Activated naive CD4-positive, alpha-beta T cell treated with anti-CD3 and anti-CD28 coated beads, Interleukin-2, amount 50 U/mL, for 24 hours (primary cell): Measurements from ENCODE around the gene TRAF2.
A peak's percentile ranks its signal among the peaks of the same experiment; 100 is the strongest.

ENCODE experiments used
- H3K27ac Mint-ChIP-seq: one replicate; pipeline ENCODE4 v1.8.0; 2021; ENCODE audit warnings: mild to moderate bottlenecking, mixed read lengths
- H3K27me3 Mint-ChIP-seq: one replicate; pipeline ENCODE4 v1.8.0; 2021; ENCODE audit warnings: mixed read lengths
- H3K36me3 Mint-ChIP-seq: one replicate; pipeline ENCODE4 v1.8.0; 2021; ENCODE audit warnings: mixed read lengths
- H3K4me1 Mint-ChIP-seq: one replicate; pipeline ENCODE4 v1.8.0; 2021; ENCODE audit warnings: mixed read lengths
- H3K4me3 Mint-ChIP-seq: one replicate; pipeline ENCODE4 v1.8.0; 2021; ENCODE audit warnings: mild to moderate bottlenecking, mixed read lengths
- H3K9me3 Mint-ChIP-seq: one replicate; pipeline ENCODE4 v1.8.0; 2021; ENCODE audit warnings: mixed read lengths

The TRAF2 gene

DNA sequence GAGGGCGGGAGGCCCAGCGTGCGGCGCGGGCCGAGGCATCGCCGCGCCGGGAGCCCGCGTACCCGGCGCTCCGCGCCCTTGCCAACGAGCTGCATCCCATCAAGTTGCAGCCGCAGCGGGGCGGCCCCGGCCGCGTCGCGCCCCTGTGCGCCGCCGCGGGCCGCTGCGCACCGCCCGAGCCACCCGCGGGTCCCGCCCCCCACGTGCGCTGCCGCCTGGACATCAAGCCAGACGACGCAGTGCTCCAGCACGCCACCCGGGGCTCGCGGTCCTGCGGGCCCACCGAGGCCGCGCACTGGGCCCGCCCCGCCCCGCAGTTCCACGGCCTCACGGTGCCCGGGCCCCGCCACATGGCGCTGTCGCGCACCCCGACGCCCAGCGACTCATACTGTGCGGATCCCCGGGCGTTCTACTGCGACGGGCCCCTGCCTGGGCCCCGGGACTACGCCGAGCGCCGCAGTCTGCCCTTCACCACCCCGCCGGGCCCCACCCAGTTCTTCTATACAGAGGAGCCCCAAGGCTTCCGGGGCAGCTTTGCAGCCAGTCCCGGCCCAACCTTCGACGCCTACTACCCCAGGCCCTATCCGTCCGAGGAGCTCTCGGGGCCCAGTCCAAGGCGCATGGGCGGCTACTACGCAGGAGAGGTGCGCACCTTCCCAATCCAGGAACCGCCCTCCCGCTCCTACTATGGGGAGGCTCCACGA lies 41.4 kb upstream of the TRAF2 start:
- H3K4me3 Mint-ChIP-seq = no peak overlapping the region
- H3K27ac Mint-ChIP-seq = peak overlapping the region; percentile 23

DNA sequence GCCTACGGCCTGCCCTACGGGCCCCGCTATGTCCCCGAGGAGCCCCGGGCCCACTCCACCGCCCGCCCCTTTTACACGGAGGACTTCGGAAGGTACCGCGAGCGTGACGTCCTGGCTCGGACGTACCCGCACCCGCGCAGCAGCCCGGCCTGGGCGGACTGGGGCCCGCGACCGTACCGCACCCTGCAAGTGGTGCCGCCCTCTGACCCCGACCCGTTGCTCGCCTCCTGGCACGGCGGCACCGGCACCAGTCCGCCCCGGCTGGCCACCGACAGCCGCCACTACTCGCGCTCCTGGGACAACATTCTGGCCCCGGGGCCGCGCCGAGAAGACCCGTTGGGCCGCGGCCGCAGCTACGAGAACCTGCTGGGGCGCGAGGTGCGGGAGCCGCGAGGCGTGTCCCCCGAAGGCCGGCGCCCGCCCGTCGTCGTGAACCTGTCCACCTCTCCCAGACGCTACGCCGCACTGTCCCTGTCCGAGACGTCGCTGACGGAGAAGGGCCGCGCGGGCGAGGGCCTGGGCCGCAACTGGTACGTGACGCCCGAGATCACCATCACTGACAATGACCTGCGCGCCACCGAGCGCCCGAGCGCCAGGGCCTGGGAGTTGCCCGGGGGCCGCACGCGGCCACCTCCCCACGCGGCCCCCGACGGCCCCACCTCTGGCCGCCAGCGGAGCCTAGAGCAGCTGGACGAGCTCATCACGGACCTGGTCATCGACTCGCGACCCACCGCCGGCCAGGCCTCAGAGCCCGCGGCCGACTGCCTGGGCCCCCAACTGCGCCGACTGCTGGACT lies 40.7 kb upstream of the TRAF2 start:
- peaks cover 3% of the 10 kb centered on the region for H3K27me3 Mint-ChIP-seq
- no peak overlapping the region for H3K4me3 Mint-ChIP-seq
- peaks cover 10% of the 10 kb centered on the region for H3K4me1 Mint-ChIP-seq
- H3K9me3 Mint-ChIP-seq = no peaks in the 10 kb centered on the region
- no peaks in the 10 kb centered on the region for H3K36me3 Mint-ChIP-seq
- peak overlapping the region; percentile 23 for H3K27ac Mint-ChIP-seq

More for the DNA sequence above, 41.4 kb upstream of the TRAF2 start:
- Mint-ChIP-seq H3K36me3 (peaks cover 2% of the 10 kb centered on the region), H3K9me3 (no peaks in the 10 kb centered on the region), H3K4me1 (peaks cover 13% of the 10 kb centered on the region), H3K27me3 (peaks cover 3% of the 10 kb centered on the region)

DNA sequence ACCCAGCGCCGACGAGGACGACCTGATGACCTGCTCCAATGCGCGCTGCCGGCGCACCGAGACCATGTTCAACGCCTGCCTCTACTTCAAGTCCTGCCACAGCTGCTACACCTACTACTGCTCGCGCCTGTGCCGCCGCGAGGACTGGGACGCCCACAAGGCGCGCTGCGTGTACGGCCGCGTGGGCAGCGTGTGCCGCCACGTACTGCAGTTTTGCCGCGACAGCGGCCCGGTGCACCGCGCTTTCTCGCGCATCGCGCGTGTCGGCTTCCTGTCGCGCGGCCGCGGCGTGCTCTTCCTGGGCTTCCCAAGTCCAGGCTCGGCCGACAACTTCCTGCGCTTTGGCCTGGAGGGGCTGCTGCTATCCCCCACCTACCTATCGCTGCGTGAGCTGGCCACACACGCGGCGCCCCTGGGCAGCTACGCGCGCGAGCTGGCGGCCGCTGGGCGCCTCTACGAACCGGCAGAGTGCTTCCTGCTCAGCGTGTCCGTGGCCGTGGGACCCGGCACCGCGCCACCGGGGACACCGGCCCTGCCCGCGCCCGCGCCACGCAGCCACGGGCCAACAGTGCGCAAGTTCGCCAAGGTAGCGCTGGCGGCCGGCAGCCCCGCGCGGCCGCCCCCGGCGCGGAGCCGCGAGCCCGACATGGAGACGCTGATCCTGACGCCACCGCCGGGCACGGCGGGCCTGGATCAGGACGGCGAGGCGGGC lies 39.8 kb upstream of the TRAF2 start:
- peak overlapping the region; percentile 30 for H3K27ac Mint-ChIP-seq
- peaks cover 3% of the 10 kb centered on the region for H3K27me3 Mint-ChIP-seq
- H3K4me3 Mint-ChIP-seq = no peak overlapping the region
- no peaks in the 10 kb centered on the region for H3K36me3 Mint-ChIP-seq
- no peaks in the 10 kb centered on the region for H3K9me3 Mint-ChIP-seq
- peaks cover 10% of the 10 kb centered on the region for H3K4me1 Mint-ChIP-seq

- H3K9me3 Mint-ChIP-seq = no peaks in the 10 kb centered on the region
- peaks cover 8% of the 10 kb centered on the region for H3K4me1 Mint-ChIP-seq
- H3K27ac Mint-ChIP-seq = peak overlapping the region; percentile 35
- H3K36me3 Mint-ChIP-seq = no peaks in the 10 kb centered on the region
- peak overlapping the region; percentile 90 for H3K4me3 Mint-ChIP-seq
- H3K27me3 Mint-ChIP-seq = peaks cover 3% of the 10 kb centered on the region
Observed at GRCh38 chr9:136847088-136847825, 39.1 kb upstream of the TRAF2 start.

DNA sequence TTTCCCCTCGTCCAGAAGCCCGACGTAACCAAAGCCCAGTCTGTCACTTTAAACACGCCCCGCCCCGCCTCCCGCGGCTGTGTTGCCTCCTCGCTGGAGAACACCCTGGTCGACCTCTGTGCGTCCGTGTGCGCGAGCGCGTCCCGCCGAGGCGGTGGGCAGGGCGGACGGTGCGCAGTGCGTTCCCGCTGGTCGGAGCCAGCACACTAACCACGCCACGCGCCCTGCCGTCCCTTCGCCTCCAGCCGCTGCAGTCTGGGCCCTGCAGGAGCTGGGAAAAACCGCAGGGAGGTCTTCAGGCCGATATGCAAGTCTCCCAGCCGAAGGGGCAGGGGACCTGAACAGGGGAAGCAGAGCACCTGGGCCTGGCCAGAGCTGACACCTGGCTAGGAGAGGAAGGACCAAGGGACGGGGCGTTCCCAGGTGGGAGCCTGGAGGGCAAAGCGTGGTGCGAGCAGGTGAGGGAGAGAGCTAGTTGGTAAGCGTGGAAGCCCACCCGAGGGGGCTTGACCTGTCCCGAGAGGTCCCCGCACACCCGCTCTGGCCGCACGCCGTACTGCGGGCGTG lies 38.4 kb upstream of the TRAF2 start:
- H3K36me3 Mint-ChIP-seq = no peaks in the 10 kb centered on the region
- no peaks in the 10 kb centered on the region for H3K9me3 Mint-ChIP-seq
- H3K27ac Mint-ChIP-seq = peak overlapping the region; percentile 35
- H3K4me3 Mint-ChIP-seq = peak overlapping the region; percentile 90
- peaks cover 3% of the 10 kb centered on the region for H3K27me3 Mint-ChIP-seq
- H3K4me1 Mint-ChIP-seq = peaks cover 6% of the 10 kb centered on the region

DNA sequence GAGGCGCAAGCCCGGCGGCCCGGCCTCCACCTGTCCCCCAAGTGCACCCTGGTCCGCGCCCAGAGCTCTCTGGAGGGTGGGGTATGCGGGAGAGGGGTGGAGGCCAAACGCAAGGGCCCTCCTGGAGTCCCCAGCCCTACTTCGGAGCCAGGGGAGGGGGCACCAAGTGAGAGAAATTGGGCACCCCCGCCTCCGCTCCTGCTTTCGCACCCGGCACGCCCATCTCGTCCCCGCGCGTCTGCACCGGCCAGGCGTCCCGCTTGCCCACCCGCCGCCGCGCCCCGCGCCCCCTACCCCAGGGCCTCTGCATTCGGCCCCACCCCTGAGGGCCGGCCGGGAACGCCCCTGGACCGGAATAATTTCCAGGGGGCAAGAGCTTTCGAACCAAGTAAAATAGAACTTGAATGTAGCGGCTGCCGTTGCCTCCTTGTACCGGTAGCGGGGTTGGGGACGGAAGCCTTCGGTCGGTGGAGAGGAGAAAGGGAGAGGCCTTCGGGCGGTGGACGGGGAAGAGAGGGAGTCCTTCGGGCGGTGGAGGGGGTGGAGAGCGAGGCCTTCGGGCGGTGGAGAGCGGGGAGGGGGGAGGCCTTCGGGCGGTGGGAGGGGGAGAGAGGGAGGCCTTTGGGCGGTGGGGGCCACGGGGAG lies 37.8 kb upstream of the TRAF2 start:
- Mint-ChIP-seq H3K4me1 (peaks cover 6% of the 10 kb centered on the region), H3K27me3 (peaks cover 3% of the 10 kb centered on the region), H3K36me3 (no peaks in the 10 kb centered on the region), H3K27ac (no peak overlapping the region), H3K9me3 (no peaks in the 10 kb centered on the region), H3K4me3 (peak overlapping the region; percentile 88)

- H3K4me3 Mint-ChIP-seq = peak within 1 kb of the TSS; percentile 91
Observed at GRCh38 chr9:136849038-136849959, 37.0 kb upstream of the TRAF2 start, which contains the start of gene PHPT1. Gene PHPT1, plus strand, starts transcription at chr9:136849409. Its CDS starts 22 bp downstream, at chr9:136849431.

GRCh38 chr9:136849960-136850865 lies 36.1 kb upstream of the TRAF2 start:
- no peaks in the 10 kb centered on the region for H3K9me3 Mint-ChIP-seq
- H3K4me1 Mint-ChIP-seq = peaks cover 6% of the 10 kb centered on the region
- H3K4me3 Mint-ChIP-seq = peak overlapping the region; percentile 85
- H3K36me3 Mint-ChIP-seq = no peaks in the 10 kb centered on the region
- no peak overlapping the region for H3K27ac Mint-ChIP-seq
- peaks cover 3% of the 10 kb centered on the region for H3K27me3 Mint-ChIP-seq

More at GRCh38 chr9:136849038-136849959, 37.0 kb upstream of the TRAF2 start, which contains the start of gene PHPT1:
- H3K27me3 Mint-ChIP-seq = peaks cover 3% of the 10 kb centered on the region
- H3K27ac Mint-ChIP-seq = peak within 1 kb of the TSS; percentile 82
- H3K36me3 Mint-ChIP-seq = no peaks in the 10 kb centered on the region
- H3K4me1 Mint-ChIP-seq = peaks cover 6% of the 10 kb centered on the region
- H3K9me3 Mint-ChIP-seq = no peaks in the 10 kb centered on the region

DNA sequence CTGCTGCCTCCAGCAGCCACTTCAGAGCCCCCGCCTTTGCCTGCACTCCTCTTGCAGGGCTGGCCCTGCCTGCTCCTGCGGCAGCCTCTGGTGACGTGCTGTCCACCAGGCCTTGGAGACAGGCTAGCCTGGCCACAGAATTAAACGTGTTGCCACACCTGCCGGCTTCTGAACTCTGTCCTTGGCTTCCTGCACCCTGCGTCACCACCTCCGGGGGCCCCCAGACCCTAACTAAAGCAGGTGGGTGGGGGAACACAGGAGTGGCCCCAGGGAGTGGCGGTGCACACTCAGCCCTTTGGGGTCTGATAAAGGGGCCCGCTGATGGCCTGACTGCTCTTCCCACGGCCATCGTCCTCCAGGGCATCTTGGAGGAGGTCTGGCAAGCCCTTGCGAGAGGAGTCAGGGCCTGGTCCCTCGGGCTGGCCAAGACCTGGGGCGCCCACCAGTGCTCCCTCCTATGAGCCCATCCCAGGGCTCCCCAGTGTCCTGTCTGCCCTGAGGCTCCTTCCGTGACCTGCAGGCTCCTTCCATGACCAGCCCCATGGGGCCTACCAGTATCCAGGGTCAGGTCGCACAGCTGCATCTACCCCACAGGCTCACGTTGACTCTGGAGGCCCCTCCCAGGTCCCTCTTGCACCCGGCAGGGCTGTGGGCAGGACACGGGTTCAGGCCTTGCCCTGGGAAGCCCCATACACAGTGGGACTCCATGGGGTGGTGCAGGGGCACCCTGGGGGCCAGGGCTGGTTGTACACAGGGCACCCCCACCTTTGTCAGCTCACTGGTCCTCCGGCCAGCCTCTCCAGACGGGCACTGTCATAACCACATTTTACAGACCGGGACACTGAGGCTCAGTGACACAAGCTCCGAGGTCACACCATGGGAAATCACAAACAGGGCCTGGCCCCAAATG lies 35.2 kb upstream of the TRAF2 start:
- Mint-ChIP-seq H3K9me3 (no peaks in the 10 kb centered on the region), H3K27ac (no peak overlapping the region), H3K27me3 (peaks cover 3% of the 10 kb centered on the region), H3K4me3 (peak overlapping the region; percentile 54), H3K36me3 (no peaks in the 10 kb centered on the region), H3K4me1 (peaks cover 6% of the 10 kb centered on the region)

DNA sequence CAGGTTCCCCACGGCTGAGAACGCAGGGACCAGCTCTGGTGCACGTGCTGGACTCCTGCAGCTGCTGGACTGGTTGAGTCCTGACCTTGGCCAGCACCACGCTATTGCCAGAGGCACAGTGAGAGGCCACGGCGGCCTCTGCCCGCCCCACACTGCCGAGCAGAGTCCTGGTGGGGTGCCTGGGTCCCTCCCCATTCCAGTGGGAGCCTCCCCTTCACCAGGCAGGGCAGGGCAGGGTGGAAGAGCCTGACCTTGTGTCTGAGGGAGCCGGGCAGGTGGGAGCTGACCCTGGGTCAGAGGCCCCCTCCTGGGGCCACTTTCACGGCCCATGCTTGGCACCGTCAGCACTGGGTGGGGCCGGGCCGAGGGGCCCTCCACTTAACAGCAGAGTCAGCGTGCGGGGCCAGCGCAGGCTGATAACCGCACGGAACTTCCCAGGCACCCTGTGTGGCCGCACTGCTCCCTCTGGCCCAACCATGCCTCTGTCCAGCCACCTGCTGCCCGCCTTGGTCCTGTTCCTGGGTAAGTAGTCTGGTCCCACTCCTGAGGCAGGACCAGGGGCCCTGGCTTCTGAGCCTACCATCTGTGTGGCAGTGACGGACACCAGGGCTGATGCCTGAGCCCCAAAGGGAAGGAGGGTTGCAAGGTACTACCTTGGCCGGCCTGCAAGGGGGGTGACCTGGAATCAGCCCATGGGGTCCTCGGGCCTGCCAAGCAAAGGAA lies 34.2 kb upstream of the TRAF2 start, which contains the start of gene MAMDC4:
TSS of gene MAMDC4 (plus strand) at position 406 of the 723 bp plus-strand sequence. CDS start at position 477, 71 bp downstream.
- no peaks in the 10 kb centered on the region for H3K36me3 Mint-ChIP-seq
- H3K27me3 Mint-ChIP-seq = peaks cover 1% of the 10 kb centered on the region
- peaks cover 6% of the 10 kb centered on the region for H3K4me1 Mint-ChIP-seq
- no peak within 1 kb of the TSS for H3K4me3 Mint-ChIP-seq
- H3K27ac Mint-ChIP-seq = no peak within 1 kb of the TSS
- H3K9me3 Mint-ChIP-seq = no peaks in the 10 kb centered on the region
